GM18907 (cell line): ENCODE data around the gene CES3.

Source experiments
- ATAC-seq: cut with Tn5 transposase; IDR thresholded peaks from one replicate; pipeline ENCODE4 v1.9.1; 2021; ENCODE audit warnings: mild to moderate bottlenecking, moderate library complexity; ENCODE audit not compliant: unreplicated experiment

Gene CES3

GRCh38 chr16:67000384-67001351 lies 39.6 kb downstream of the CES3 start:
- ATAC-seq: no peak

GRCh38 chr16:67001726-67002125 lies 40.7 kb downstream of the CES3 start:
- ATAC-seq: no peak

GRCh38 chr16:67006930-67007658 lies 46.0 kb downstream of the CES3 start:
- ATAC-seq: no peak

GRCh38 chr16:67009158-67009557 lies 48.1 kb downstream of the CES3 start:
- no peak for ATAC-seq

GRCh38 chr16:67011274-67011673 lies 50.2 kb downstream of the CES3 start:
- no peak for ATAC-seq

GRCh38 chr16:67013233-67013822 lies 52.3 kb downstream of the CES3 start:
- ATAC-seq: no peak

GRCh38 chr16:67013823-67014633 lies 53.0 kb downstream of the CES3 start:
- ATAC-seq: peak; percentile 50

- ATAC-seq: no peak
Measured at GRCh38 chr16:67014634-67015312, 53.7 kb downstream of the CES3 start.

- no peak for ATAC-seq
Measured at GRCh38 chr16:67015313-67015731, 54.3 kb downstream of the CES3 start.

- ATAC-seq: no peak
Measured at GRCh38 chr16:67016143-67016542, 55.1 kb downstream of the CES3 start.

GRCh38 chr16:67016681-67017420 lies 55.8 kb downstream of the CES3 start:
- ATAC-seq: no peak

GRCh38 chr16:67017421-67017750 lies 56.3 kb downstream of the CES3 start:
- ATAC-seq: no peak

- ATAC-seq: peak; percentile 86
Measured at GRCh38 chr16:67017810-67018488, 56.9 kb downstream of the CES3 start.

- ATAC-seq: no peak
Measured at GRCh38 chr16:67019171-67019570, 58.1 kb downstream of the CES3 start.

- ATAC-seq: no peak
Measured at GRCh38 chr16:67021321-67021720, 60.3 kb downstream of the CES3 start.

GRCh38 chr16:67022531-67023214 lies 61.6 kb downstream of the CES3 start:
- no peak for ATAC-seq

- ATAC-seq: no peak
Measured at GRCh38 chr16:67023689-67024088, 62.6 kb downstream of the CES3 start.
